Fibroblast of lung (primary cell): ENCODE results near the gene PHLDA2. TPM values are rescaled to one million over a fixed set of nuclear protein-coding genes. Genes with fewer than 3 reads are reported as not detected.

Experiments used
- DNase-seq, 2 donors: peaks; one replicate each; pipeline versions ENCODE4 v3.0.0 to v3.0.0-alpha.2; 2010; ENCODE audit warnings: low read depth in 2 of 2
- H2AFZ ChIP-seq: 2 replicates; pipeline ENCODE4 v1.5.1; 2012; ENCODE audit warnings: low read length, control low read depth, inconsistent platforms
- H3K27ac ChIP-seq: 2 replicates; pipeline ENCODE4 v1.5.1; 2011; ENCODE audit warnings: low read length, control low read depth; ENCODE audit not compliant: insufficient read depth
- H3K27me3 ChIP-seq: 2 replicates; pipeline ENCODE4 v1.5.1; 2011; ENCODE audit warnings: mild to moderate bottlenecking, low read length; ENCODE audit not compliant: control insufficient read depth, insufficient read depth
- H3K36me3 ChIP-seq: 2 replicates; pipeline ENCODE4 v1.5.1; 2011; ENCODE audit warnings: low read length; ENCODE audit not compliant: control insufficient read depth, insufficient read depth
- H3K4me1 ChIP-seq: 2 replicates; pipeline ENCODE4 v1.5.1; 2011; ENCODE audit warnings: low read length; ENCODE audit not compliant: control insufficient read depth, insufficient read depth; ENCODE audit errors: extremely low read depth
- H3K4me2 ChIP-seq: 2 replicates; pipeline ENCODE4 v1.5.1; 2011; ENCODE audit warnings: low read length, control low read depth; ENCODE audit not compliant: insufficient read depth; ENCODE audit errors: extremely low read depth
- H3K4me3 ChIP-seq, 4 experiments: fragments of 200-600 bp in 1 of 4; sonication (generic) in 1 of 4; replicated peaks in 1 of 4; 2 replicates each; pipeline ENCODE4 v1.5.1; 2011 to 2016; ENCODE audit warnings: low read length in 4 of 4, low read depth in 3 of 4, mild to moderate bottlenecking in 3 of 4, control low read depth in 2 of 4, inconsistent platforms in 1 of 4, mixed read lengths in 1 of 4; ENCODE audit not compliant: insufficient read depth in 1 of 4; ENCODE audit errors: control extremely low read depth in 1 of 4
- H3K79me2 ChIP-seq: 2 replicates; pipeline ENCODE4 v1.5.1; 2012; ENCODE audit warnings: mild to moderate bottlenecking, low read length, inconsistent platforms; ENCODE audit not compliant: control insufficient read depth, insufficient read depth
- H3K9ac ChIP-seq: 2 replicates; pipeline ENCODE4 v1.5.1; 2011; ENCODE audit warnings: mild to moderate bottlenecking, low read length, control low read depth; ENCODE audit not compliant: insufficient read depth
- H3K9me3 ChIP-seq: 2 replicates; pipeline ENCODE4 v1.5.1; 2012; ENCODE audit warnings: low read depth, low read length; ENCODE audit not compliant: control insufficient read depth, insufficient read depth
- H4K20me1 ChIP-seq: 2 replicates; pipeline ENCODE4 v1.5.1; 2011; ENCODE audit warnings: low read length; ENCODE audit not compliant: control insufficient read depth, insufficient read depth; ENCODE audit errors: extremely low read depth
- EZH2 ChIP-seq: IDR thresholded peaks from 2 replicates; pipeline ENCODE4 v1.5.1; 2012; ENCODE audit warnings: low read length, control low read depth, mild to moderate bottlenecking; ENCODE audit errors: missing control alignments
- polyA plus RNA-seq, 2 donors: library from polyadenylated mRNA; depleted of rRNA in 1 of 2; stranded (reverse) in 1 of 2; unstranded in 1 of 2; fragments of >200 nt; gene quantifications; 2 replicates each; pipeline ENCODE4 v1.2.1, GENCODE V29; 2011 to 2012; ENCODE audit warnings: missing spikeins in 1 of 2
- total RNA-seq: library from RNA; depleted of rRNA; stranded (reverse); fragments of >200 nt; gene quantifications from 2 replicates; pipeline ENCODE4 v1.2.1, GENCODE V29; 2014
- TF ChIP-seq, protein P1 (sequence below), 2 donors: IDR thresholded peaks in 1 of 2; conservative IDR thresholded peaks in 1 of 2; 1 replicate in 1 of 2; 2 replicates in 1 of 2; pipeline ENCODE4 v1.5.1; 2011 to 2012; ENCODE audit warnings: low read length in 2 of 2, control low read depth in 1 of 2, inconsistent platforms in 1 of 2, low read depth in 1 of 2, mild to moderate bottlenecking in 1 of 2

PHLDA2 gene
- total and polyA plus RNA-seq, 2 donors (not counting 1 experiment from before 2014, with no cell fraction given), result 6.8 to 16.2 TPM

DNA sequence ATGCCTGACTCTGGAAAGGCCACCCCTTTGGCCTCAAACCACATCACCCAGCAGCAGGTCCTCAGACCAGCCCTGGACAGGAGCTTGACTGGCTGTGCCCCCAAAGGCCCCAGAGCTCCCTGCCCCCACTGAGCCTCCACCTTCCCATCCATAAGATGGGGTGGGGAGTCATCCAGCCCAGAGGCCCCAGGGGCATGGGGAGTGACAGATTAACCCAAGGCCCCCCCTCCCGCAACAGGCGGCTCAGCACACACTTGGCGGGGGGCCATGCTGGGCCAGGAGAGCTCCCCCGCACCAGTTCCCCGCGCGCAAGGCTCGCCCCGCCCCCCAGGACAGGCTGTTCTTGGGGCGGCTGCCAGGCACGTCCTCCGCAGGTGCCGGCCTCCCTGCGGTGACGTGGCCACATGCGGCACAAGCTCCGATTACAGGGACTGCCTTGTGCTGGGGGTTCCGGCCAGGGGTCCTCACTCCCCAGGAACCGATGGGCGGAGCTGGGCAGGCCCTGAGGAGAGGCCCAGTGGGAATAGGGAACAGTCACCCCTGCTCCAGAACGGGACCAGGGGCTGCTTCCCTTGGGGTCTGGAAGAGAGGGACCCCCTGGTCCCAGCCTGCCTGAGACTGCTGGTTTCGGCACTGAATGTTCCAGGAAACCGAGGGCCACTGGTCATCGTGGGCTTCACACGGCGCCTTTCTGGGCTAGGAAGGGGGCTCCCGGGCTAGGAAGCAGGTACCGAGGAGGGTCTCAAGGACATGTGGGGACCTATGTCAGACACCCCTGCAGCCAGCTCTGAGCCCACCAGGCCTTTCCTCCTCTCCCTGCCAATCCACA, 38.5 kb downstream of the PHLDA2 start:
- Histone ChIP-seq H3K4me2 (no peak overlapping the region), H2AFZ (no peak overlapping the region), H3K79me2 (no peaks in the 10 kb centered on the region), H3K27me3 (no peaks in the 10 kb centered on the region), H3K27ac (no peak overlapping the region), H3K9ac (no peak overlapping the region), H3K4me1 (peaks cover 11% of the 10 kb centered on the region), H4K20me1 (no peaks in the 10 kb centered on the region), H3K4me3 (no peak overlapping the region), H3K36me3 (no peaks in the 10 kb centered on the region), H3K9me3 (no peaks in the 10 kb centered on the region)
- TF ChIP-seq, protein P1, sequence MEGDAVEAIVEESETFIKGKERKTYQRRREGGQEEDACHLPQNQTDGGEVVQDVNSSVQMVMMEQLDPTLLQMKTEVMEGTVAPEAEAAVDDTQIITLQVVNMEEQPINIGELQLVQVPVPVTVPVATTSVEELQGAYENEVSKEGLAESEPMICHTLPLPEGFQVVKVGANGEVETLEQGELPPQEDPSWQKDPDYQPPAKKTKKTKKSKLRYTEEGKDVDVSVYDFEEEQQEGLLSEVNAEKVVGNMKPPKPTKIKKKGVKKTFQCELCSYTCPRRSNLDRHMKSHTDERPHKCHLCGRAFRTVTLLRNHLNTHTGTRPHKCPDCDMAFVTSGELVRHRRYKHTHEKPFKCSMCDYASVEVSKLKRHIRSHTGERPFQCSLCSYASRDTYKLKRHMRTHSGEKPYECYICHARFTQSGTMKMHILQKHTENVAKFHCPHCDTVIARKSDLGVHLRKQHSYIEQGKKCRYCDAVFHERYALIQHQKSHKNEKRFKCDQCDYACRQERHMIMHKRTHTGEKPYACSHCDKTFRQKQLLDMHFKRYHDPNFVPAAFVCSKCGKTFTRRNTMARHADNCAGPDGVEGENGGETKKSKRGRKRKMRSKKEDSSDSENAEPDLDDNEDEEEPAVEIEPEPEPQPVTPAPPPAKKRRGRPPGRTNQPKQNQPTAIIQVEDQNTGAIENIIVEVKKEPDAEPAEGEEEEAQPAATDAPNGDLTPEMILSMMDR (conservative IDR thresholded peaks at IDR 0.05 in 1 of 2, IDR thresholded peaks at IDR 0.05 in 1 of 2; ENCODE audit: low read depth in 1 of 2, low read length in 2 of 2), result no peak
- TF ChIP-seq EZH2, result no peak
- peak; percentile 22 to 73 for DNase-seq

DNA sequence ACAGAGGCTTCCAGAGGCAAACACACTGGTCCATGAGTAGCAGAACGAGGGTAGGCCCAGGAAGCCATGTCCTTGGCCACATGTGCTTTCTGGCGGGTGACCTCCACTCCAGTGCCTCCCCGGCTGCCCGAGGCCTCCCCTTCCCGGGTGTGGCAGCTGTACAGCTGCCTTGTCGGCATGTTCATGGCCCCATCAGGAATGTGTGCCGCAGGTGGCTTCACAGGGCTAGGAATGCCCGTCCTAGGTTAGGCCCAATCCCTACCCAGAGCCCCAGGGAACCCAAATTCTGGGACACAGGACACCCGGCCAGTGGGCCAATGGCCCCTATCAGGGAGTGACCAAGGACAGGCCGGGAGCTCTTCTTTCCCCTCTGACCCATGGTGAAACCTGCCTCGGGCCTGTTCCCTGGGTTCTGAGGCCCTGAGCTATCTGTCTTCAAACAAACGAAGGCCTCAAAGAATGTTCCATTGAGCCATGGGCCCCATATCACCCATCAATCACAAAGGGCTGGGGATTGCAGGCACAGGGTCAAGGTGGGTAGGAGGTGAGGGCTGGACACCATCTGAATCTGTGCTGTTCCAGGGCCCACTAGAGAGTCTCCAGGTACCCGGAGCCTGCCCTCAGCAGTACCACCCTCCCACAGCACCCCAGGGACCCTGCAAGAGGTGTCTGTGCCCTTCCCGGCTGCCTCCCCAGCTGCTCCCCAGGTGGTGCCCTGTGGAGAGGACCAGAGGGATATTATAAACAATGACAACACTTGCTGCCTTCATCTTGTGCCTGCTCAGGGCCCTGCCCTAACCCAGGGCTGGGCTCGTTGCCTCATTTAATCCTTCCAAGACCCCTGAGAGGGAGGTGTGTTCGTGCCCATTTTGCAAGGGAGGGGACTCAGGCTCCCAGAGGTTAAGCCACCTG, 39.6 kb downstream of the PHLDA2 start:
- Histone ChIP-seq H3K27ac (no peak overlapping the region), H3K4me3 (no peak overlapping the region), H2AFZ (no peak overlapping the region), H4K20me1 (no peaks in the 10 kb centered on the region), H3K79me2 (no peaks in the 10 kb centered on the region), H3K9me3 (no peaks in the 10 kb centered on the region), H3K36me3 (no peaks in the 10 kb centered on the region), H3K9ac (no peak overlapping the region), H3K4me2 (no peak overlapping the region), H3K27me3 (no peaks in the 10 kb centered on the region), H3K4me1 (peaks cover 11% of the 10 kb centered on the region)
- DNase-seq, result no peak
- TF ChIP-seq, protein P1 (conservative IDR thresholded peaks at IDR 0.05 in 1 of 2, IDR thresholded peaks at IDR 0.05 in 1 of 2; ENCODE audit: low read depth in 1 of 2, low read length in 2 of 2), result no peak
- TF ChIP-seq EZH2, result no peak
